Left renal cortex interstitium (tissue), 4 donors: ENCODE data around the gene CASKIN1. TPM values are rescaled to one million over a fixed set of nuclear protein-coding genes. Genes with fewer than 3 reads are reported as not detected.

Experiments used
- DNase-seq, 4 donors: peaks; one replicate each; pipeline ENCODE4 v3.0.0-alpha.2; 2013; ENCODE audit warnings: low read depth in 4 of 4, low spot score in 2 of 4, missing footprints in 1 of 4
- polyA plus RNA-seq, 4 donors: library from polyadenylated mRNA; unstranded; fragments of 120-200 nt; gene quantifications; one replicate each; pipeline ENCODE4 v1.2.1, GENCODE V29; 2013; ENCODE audit not compliant: insufficient read length in 4 of 4

The CASKIN1 gene
- polyA plus RNA-seq, 4 donors, result 1.4 to 2.8 (median 2.0) TPM

GRCh38 chr16:2197765-2198164 lies 1.4 kb upstream of the CASKIN1 start:
- DNase-seq, result no peak

DNA sequence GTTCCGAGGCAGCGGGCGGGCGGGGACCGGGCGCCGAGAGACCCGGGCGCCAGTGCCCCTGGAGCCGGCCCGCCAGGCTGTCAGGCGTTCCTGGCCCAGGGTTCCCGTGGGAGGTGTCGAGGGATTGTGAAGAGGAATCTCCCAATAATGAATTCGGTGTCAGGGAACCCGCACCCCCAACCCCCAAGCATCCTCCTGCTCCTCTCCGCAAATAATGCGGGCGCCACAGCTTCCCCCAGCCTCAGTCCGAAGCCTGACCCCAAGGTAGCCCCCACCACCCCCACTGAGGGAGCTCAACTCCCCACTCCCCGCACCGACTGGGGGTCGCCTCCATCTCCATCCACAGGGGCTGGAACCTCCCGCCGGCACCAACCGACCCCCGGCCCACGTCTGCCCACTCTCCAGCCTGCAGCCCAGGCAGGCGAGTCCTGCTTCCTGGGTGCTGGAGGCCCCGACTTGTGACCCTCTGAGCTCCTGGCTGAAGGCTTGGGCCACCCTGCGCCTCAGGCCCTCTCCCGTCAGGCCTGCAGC lies 641 bp upstream of the CASKIN1 start:
- DNase-seq, result no peak

DNA sequence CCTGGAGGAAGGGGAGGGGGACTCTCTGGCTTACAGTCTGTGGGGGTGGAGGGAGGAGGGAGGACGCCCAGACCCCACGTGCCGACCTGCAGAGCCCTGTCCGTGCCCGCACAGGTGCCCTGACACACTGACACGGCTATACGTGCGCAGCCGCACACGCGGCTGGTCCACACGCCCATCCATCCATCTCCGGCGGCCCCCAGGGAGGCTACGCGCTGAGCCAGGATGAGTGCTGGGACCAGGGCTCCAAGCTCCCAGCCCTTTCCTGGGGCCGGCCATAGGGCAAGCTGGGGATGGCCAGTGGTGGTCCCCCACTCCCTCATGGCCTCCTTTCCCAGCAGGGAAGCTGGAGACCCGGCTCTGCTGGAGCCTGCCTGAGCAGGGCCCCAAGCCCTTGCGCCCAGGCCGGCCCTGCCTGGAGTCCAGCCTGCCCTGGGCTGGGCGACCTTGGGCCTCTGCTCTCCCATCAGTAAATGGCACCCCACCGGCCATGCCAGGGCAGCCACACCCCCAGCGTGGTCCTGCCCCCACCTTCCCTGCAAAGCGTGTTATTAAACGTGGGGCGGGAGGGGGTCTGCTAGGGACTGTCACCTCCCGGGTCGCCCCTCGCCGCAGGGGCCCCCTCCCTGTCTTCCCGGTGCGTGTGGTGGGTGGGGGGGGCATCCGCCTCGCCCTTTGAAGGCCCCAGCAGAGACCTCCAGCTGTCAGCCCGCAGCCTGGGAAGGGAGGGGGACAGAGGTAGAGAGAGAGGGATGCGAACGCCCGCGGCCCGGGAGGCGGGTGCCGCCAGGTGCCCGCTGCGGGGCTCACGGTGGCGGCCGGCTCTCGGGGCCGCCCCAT lies 863 bp downstream of the CASKIN1 start:
- no peak for DNase-seq

DNA sequence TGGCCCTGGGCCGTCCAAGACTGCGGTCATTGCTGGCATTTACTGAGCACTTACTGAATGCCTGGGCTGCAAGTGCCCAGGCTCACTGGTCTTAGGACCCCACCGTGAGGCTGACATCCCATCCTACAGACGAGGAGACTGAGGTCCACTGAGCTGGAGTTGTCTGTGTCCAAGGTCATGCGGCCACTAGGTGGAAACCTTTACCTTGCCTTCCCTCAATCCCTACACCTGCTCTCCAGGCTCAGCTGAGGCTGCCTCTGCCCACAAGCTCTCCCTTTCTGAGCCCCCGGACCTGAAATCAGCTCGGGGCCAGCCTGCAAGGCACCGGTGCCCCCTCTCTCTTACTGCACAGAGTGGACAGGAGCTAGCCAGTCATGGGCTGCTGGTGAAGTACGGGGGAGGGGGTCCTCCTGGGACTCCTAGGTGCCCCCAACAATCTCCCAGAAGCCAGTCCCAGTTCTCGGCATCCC lies 1.5 kb downstream of the CASKIN1 start:
- DNase-seq, result no peak

- DNase-seq, result no peak
These were observed 2.1 kb downstream of the CASKIN1 start for GRCh38 chr16:2194166-2194834.

DNA sequence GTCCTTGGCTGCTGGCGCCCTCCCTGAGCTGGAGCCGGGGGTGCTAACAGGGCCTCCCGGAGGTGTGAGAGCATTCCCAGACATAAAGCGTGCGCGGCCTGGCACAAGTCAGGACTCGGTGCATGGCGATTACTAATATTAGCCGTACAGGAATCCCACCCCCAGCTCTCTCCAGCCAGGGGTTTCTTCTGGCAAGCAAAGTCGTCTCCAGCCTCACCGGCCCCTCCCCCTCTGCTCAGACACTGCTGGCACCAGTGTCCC lies 5.0 kb downstream of the CASKIN1 start:
- DNase-seq, result no peak

DNA sequence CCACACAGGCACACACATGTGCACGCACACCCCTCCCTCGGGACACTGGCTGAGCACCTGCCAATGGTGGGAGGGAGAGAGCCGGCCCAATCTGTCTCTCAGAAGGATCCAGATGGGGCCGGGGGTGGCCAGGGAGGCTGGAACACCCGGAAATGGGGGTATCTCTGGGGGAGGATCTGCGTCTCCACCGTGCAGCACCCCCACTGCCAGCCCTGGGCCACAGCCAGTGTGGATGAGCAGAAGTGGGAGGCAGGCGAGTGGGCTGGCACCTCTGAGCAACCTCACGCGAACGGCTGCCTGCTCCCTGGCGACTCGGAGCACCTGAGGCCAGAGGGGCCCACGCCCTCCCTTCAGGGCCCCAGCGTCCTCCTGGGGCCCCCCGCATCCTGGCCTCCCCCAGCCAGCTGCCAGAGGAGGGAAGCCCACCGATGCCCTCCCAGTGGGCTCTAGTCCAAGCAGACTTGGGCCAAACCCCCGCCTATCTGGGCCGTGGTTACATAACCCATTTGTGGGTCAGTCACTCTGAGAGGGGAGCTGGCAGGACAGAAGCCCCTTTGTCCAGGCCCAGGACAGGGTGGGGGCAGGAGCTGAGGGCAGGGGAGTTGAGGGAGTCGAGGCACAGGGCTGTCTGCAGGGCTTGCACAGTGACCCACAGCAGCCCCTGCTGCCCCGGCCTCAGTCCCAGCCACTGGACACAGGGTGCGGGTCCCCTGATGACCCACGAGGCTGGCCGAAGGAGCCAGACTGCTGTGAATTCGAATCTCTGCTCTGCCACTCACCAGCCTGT lies 5.6 kb downstream of the CASKIN1 start:
- no peak for DNase-seq

DNA sequence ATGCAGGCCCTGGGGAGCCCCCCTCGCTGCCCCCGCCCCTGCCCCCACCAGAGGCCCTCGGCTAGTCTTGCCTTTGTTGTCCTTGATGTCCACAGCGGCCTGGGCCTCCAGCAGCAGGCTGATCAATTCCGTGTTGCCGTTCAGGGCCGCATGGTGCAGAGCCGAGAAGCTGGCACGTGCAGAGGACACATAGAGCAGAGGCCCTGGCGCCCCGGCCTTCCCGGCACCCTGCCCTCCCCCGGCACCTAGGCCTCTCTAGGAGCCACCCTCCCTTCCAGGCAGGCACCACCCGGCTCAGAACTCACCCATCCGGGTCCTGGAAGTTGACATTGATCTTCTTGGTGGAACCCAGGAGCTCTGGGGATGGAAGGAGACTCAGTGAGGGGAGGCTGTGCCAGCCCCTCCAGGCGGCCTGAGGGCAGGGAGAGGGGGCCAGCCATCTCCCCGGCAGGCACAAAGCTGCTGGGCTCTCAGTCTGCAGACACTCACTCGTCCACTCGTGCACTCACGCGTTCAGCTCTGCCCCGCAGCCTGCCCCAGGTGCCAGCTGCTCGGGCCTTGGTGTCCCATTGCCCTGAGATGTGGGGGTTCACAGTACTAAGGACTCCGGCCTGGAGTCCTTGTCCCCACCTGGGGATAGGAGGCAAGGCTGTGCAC lies 6.3 kb downstream of the CASKIN1 start:
- no peak for DNase-seq

- DNase-seq, result no peak
These were observed 7.0 kb downstream of the CASKIN1 start for GRCh38 chr16:2189252-2189893.

- DNase-seq, result no peak
These were observed 8.0 kb downstream of the CASKIN1 start for GRCh38 chr16:2188395-2188794.

- no peak for DNase-seq
These were observed 9.2 kb downstream of the CASKIN1 start for GRCh38 chr16:2187212-2187611.

DNA sequence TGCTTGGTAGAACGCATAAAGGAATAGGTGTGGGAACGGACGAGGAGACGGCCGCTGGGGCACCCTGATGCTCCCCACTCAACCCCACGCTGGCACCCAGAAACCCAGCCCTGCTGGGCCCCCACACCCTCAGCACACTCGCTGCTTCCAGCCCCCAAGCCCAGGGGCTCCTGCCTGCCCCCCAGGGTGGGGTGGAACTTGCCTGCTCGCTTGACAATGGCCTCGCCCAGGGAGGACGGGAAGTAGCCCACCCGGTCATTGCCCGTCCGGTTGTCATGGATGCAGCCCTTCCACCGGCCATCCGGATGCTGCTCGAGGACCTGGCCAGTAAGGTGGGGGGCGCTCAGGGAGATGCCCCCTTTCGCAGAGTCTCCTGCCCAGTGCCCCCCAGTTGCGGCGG lies 9.9 kb downstream of the CASKIN1 start:
- no peak for DNase-seq

DNA sequence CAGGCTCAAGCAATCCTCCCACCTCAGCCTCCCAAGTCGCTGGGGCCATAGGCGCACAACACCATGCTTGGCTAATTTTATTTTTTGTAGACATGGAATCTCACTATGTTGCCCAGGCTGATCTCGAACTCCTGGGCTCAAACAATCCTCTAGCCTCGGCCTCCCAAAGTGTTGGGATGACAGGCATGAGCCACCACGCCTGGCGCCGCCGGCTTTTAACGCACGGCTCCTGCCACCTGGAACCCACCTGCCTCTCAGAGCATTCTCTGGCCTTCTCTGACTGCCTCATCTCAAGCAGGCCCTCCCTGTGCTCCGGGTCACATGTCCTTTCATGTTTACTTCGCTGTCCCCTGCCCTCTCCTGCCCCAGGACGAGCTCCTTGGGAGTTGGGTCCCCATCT lies 10.3 kb downstream of the CASKIN1 start:
- DNase-seq, result no peak

- DNase-seq, result no peak
These were observed 11.4 kb downstream of the CASKIN1 start for GRCh38 chr16:2184962-2185361.

- DNase-seq, result no peak
These were observed 12.1 kb downstream of the CASKIN1 start for GRCh38 chr16:2184346-2184745.

- DNase-seq, result no peak
These were observed 12.7 kb downstream of the CASKIN1 start for GRCh38 chr16:2183671-2184070.

- no peak for DNase-seq
These were observed 14.5 kb downstream of the CASKIN1 start for GRCh38 chr16:2181952-2182351.

DNA sequence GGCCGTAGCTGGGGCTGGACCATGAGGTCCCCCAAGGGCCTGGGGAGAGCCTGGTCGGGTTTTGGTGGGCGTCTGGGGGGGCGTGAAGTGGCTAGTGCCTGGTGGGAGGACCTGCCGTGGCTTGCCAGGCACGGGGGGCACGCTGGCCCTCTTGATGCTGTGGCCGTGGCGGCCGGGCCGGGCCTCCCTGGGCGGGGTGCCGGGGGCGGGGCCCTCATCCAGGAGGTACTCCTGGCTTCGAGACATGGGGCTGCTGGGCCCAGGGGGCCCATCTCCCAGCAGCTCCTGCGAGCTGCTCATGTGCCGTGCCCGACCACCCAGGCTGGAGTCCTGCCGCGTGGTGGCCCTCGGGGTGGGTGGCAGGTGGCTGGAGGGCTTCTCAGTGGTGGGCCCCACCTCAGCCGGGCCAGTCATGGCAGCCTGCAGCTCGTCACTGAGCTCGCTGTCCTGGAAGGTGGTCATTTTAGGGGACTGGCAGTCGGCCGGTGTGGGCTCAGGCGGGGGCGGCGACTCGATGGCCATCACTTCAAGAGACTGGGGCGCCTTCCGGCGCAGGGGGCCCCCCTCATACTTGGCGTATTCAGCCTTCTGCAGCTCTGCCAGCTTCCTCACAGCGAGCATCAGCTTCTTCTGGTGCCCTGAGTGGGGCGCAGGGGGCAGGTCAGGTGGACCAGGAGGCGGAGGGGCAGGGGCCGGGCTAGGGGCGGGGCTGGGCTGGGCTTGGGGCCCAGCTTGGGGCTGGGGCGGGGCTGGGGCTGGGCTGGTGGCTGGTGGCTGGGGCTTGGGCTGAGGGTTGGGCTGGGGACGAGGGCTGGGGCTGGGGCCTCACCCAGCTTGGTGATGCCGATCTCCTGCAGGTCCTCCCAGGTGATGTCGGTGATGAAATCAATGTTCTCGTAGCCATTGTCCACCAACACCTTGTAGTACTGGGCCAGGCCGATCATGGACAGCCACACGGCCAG lies 15.2 kb downstream of the CASKIN1 start:
- DNase-seq, result no peak

GRCh38 chr16:2180461-2180860 lies 15.9 kb downstream of the CASKIN1 start:
- no peak for DNase-seq
